Superior temporal gyrus (tissue), 1 donor: ENCODE results near the gene MBD3L4.
"Not testable (repeated sequence)": the region's sequence is repeated elsewhere in the genome, so short reads cannot be mapped to it uniquely, and the experiment has no call there.

ENCODE experiments used
- DNase-seq: peaks from one replicate; pipeline ENCODE4 v3.0.0-alpha.2; 2016; ENCODE audit errors: extremely low spot score

The MBD3L4 gene

GRCh38 chr19:7049021-7049420, 9.0 kb upstream of the MBD3L4 start, which contains the start of gene MBD3L2:
TSS of gene MBD3L2 (plus strand) at chr19:7049321. CDS start at chr19:7049374, 53 bp downstream.
- DNase-seq: not testable (repeated sequence)

- not testable (repeated sequence) for DNase-seq
These were observed 1.6 kb upstream of the MBD3L4 start for GRCh38 chr19:7041563-7041962.

GRCh38 chr19:7030278-7030677, 9.7 kb downstream of the MBD3L4 start, which contains the start of gene MBD3L5:
TSS of gene MBD3L5 (plus strand) at chr19:7030578. CDS start at chr19:7030612, 34 bp downstream.
- DNase-seq: not testable (repeated sequence)

GRCh38 chr19:7028790-7029189, 11.2 kb downstream of the MBD3L4 start:
- DNase-seq: not testable (repeated sequence)

GRCh38 chr19:7021331-7021730, 18.6 kb downstream of the MBD3L4 start, which contains the start of gene MBD3L2B:
TSS of gene MBD3L2B (minus strand) at chr19:7021431. CDS start at chr19:7021397, 34 bp downstream.
- not testable (repeated sequence) for DNase-seq

GRCh38 chr19:7018828-7019227, 21.2 kb downstream of the MBD3L4 start:
- DNase-seq: no peak

GRCh38 chr19:7013678-7014077, 26.3 kb downstream of the MBD3L4 start:
- peak; percentile 18 for DNase-seq

- no peak for DNase-seq
These were observed 29.0 kb downstream of the MBD3L4 start for GRCh38 chr19:7010722-7011593.

GRCh38 chr19:7007859-7008258, 32.1 kb downstream of the MBD3L4 start:
- no peak for DNase-seq

GRCh38 chr19:7006135-7006704, 33.8 kb downstream of the MBD3L4 start:
- no peak for DNase-seq

- DNase-seq: no peak
These were observed 35.6 kb downstream of the MBD3L4 start for GRCh38 chr19:7004313-7004931.

- DNase-seq: no peak
These were observed 39.2 kb downstream of the MBD3L4 start for GRCh38 chr19:7000816-7001215.

- no peak for DNase-seq
These were observed 39.6 kb downstream of the MBD3L4 start for GRCh38 chr19:7000333-7000732.

GRCh38 chr19:6999933-7000332, 40.0 kb downstream of the MBD3L4 start:
- no peak for DNase-seq

- DNase-seq: no peak
These were observed 42.1 kb downstream of the MBD3L4 start for GRCh38 chr19:6997679-6998445.

GRCh38 chr19:6996810-6997209, 43.2 kb downstream of the MBD3L4 start:
- no peak for DNase-seq

- DNase-seq: no peak
These were observed 44.9 kb downstream of the MBD3L4 start for GRCh38 chr19:6995054-6995453.

- DNase-seq: no peak
These were observed 51.7 kb downstream of the MBD3L4 start for GRCh38 chr19:6988257-6988656.

- no peak for DNase-seq
These were observed 52.1 kb downstream of the MBD3L4 start for GRCh38 chr19:6987850-6988249.
